ENCODE data around the gene MOB4.

MOB4 gene

DNA sequence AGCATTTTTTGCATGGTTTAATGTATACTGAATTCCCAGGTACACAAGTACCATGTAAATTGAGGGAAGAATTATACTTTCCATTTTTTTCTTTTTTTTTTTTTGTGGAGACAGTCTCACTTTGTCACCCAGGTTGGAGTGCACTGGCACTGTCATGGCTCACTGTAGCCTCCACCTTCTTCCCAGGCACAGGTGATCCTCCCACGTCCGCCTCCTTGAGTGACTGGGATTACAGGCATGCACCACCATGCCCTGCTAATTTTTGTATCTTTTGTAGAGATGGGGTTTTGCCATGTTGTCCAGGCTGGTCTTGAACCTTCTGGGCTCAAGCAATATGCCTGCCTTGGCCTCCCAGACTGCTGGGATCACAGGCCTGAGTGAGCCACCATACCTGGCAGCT, 11.9 kb upstream of the MOB4 start:
- Mint-ChIP-seq H3K4me1 (peaks cover 26% of the 10 kb centered on the region), H3K36me3 (ENCODE audit: low read depth) (peaks cover 42% of the 10 kb centered on the region), H3K27me3 (ENCODE audit: low read depth, poor library complexity) (no peaks in the 10 kb centered on the region), H3K9me3 (no peaks in the 10 kb centered on the region), H3K4me3 (no peak overlapping the region), H3K27ac (peak overlapping the region; percentile 54)
- TF ChIP-seq, protein P1, sequence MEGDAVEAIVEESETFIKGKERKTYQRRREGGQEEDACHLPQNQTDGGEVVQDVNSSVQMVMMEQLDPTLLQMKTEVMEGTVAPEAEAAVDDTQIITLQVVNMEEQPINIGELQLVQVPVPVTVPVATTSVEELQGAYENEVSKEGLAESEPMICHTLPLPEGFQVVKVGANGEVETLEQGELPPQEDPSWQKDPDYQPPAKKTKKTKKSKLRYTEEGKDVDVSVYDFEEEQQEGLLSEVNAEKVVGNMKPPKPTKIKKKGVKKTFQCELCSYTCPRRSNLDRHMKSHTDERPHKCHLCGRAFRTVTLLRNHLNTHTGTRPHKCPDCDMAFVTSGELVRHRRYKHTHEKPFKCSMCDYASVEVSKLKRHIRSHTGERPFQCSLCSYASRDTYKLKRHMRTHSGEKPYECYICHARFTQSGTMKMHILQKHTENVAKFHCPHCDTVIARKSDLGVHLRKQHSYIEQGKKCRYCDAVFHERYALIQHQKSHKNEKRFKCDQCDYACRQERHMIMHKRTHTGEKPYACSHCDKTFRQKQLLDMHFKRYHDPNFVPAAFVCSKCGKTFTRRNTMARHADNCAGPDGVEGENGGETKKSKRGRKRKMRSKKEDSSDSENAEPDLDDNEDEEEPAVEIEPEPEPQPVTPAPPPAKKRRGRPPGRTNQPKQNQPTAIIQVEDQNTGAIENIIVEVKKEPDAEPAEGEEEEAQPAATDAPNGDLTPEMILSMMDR (IDR thresholded peaks at IDR 0.05): no peak
- no peak for DNase-seq

- H3K27me3 Mint-ChIP-seq (ENCODE audit: low read depth, poor library complexity): no peaks in the 10 kb centered on the region
- peaks cover 26% of the 10 kb centered on the region for H3K4me1 Mint-ChIP-seq
- peak overlapping the region; percentile 54 for H3K27ac Mint-ChIP-seq
- H3K9me3 Mint-ChIP-seq: no peaks in the 10 kb centered on the region
- H3K36me3 Mint-ChIP-seq (ENCODE audit: low read depth): peaks cover 42% of the 10 kb centered on the region
- TF ChIP-seq, protein P1 (IDR thresholded peaks at IDR 0.05): no peak
- DNase-seq: no peak
- no peak overlapping the region for H3K4me3 Mint-ChIP-seq
These were observed 11.4 kb upstream of the MOB4 start for GRCh38 chr2:197504512-197504911.

DNA sequence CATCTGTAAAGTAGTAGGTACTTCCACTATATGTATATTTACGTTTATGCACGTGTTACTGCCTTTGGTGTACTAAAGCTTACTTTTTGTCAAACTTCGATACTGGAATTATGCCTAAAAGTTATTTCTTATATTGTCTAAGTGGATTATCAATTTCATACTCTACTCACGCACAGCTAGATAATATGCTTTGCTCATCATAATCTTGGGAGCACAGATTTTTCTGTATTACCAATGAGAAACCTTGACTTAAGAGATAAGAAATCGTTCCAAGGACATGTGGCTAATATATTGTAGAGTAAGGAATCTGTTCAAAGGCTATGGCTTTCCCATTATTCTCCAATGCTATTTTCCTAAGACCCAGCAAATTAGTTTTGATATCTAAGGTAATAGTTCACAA, 9.2 kb upstream of the MOB4 start:
- Mint-ChIP-seq H3K27ac (no peak overlapping the region), H3K4me1 (peaks cover 13% of the 10 kb centered on the region), H3K27me3 (ENCODE audit: low read depth, poor library complexity) (no peaks in the 10 kb centered on the region), H3K9me3 (no peaks in the 10 kb centered on the region), H3K36me3 (ENCODE audit: low read depth) (peaks cover 40% of the 10 kb centered on the region), H3K4me3 (no peak overlapping the region)
- DNase-seq: no peak
- TF ChIP-seq, protein P1 (IDR thresholded peaks at IDR 0.05): no peak

DNA sequence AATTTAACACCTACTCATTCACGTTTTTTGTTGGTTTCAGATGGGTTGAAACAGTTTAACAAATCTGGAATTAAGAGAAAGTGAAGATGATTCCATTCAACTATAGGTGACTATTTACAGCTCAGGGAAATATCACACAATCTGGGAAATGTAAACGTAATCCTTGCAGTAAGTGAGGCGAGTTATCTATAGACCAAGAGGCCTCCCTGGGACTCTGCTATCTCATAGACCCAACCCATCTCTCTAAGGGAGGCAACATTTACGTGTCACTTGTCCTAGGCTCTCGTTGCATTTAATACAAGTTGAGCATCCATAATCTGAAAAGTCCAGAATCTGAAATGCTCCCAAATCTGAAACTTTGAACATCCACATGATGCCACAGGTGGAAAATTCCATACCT, 2.0 kb upstream of the MOB4 start:
- peaks cover 26% of the 10 kb centered on the region for H3K4me1 Mint-ChIP-seq
- no peak overlapping the region for H3K4me3 Mint-ChIP-seq
- peaks cover 20% of the 10 kb centered on the region for H3K36me3 Mint-ChIP-seq (ENCODE audit: low read depth)
- H3K27ac Mint-ChIP-seq: no peak overlapping the region
- H3K9me3 Mint-ChIP-seq: peaks cover 3% of the 10 kb centered on the region
- no peak for DNase-seq
- TF ChIP-seq, protein P1 (IDR thresholded peaks at IDR 0.05): no peak
- no peaks in the 10 kb centered on the region for H3K27me3 Mint-ChIP-seq (ENCODE audit: low read depth, poor library complexity)

GRCh38 chr2:197514754-197515153, 1.1 kb upstream of the MOB4 start:
- peaks cover 11% of the 10 kb centered on the region for H3K9me3 Mint-ChIP-seq
- peak overlapping the region; percentile 85 for H3K27ac Mint-ChIP-seq
- H3K4me1 Mint-ChIP-seq: peaks cover 26% of the 10 kb centered on the region
- TF ChIP-seq, protein P1 (IDR thresholded peaks at IDR 0.05): no peak
- H3K27me3 Mint-ChIP-seq (ENCODE audit: low read depth, poor library complexity): no peaks in the 10 kb centered on the region
- no peak for DNase-seq
- H3K36me3 Mint-ChIP-seq (ENCODE audit: low read depth): peaks cover 28% of the 10 kb centered on the region
- peak overlapping the region; percentile 99 for H3K4me3 Mint-ChIP-seq

GRCh38 chr2:197515315-197515738, 539 bp upstream of the MOB4 start:
- Mint-ChIP-seq H3K4me1 (peaks cover 26% of the 10 kb centered on the region), H3K27me3 (ENCODE audit: low read depth, poor library complexity) (no peaks in the 10 kb centered on the region), H3K27ac (peak overlapping the region; percentile 85), H3K4me3 (peak overlapping the region; percentile 99), H3K36me3 (ENCODE audit: low read depth) (peaks cover 34% of the 10 kb centered on the region), H3K9me3 (peaks cover 16% of the 10 kb centered on the region)
- peak; percentile 7 for DNase-seq
- TF ChIP-seq, protein P1 (IDR thresholded peaks at IDR 0.05): no peak
